Fibroblast of skin of left biceps (primary cell): ENCODE data around the gene KCTD16.

ENCODE experiments used
- DNase-seq, 2 experiments: peaks; one replicate each; pipeline ENCODE4 v3.0.0-alpha.2; 2013; ENCODE audit warnings: low read depth in 2 of 2

KCTD16 gene

DNA sequence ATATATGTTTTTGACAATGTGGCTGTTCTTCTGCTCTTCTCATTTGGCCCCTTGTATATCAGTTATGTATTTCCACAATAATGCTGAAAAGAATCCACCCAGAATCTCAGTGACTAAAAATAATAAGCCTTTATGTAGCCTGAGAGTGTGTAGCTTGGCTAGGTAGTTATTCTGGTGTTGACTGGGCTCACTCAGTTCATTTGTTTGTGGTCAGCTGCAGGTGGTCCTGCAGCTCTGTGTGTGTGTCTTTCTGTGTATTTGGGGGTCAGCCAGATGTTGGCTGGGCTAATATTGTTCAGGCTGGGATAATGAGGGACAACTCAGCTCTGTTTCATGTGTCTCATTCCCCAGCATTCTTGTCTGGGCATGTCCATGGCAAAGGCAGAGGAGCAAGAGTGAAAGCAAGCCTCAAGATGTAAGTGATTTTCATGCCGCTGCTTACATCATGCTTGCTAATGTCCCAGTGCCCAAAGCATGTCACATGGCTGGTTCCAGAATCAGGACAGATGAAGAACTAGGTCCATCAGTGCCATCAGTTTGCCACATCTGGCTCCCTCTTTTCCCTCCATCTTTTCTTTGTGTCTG is 162.8 kb downstream of the KCTD16 start:
- no peak for DNase-seq

DNA sequence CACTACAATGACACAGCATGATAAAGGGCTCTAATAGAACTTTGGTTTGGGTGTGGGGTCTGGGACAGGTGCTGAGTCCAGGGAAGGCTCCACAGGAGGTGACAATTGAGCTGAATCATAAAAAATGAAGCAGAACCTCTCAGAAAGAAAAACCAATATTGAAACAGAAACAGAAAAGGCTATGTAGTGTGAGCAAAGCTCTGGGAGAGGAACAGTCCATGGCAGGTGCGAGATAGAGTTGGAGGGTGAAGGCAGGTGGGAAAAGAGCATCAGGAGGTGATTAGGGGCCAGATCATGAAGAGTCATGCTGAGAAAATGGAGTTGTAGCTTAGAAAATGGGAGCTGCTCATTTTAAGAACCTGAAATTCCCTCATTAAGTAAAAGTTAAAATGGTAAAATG is 164.9 kb downstream of the KCTD16 start:
- no peak for DNase-seq

DNA sequence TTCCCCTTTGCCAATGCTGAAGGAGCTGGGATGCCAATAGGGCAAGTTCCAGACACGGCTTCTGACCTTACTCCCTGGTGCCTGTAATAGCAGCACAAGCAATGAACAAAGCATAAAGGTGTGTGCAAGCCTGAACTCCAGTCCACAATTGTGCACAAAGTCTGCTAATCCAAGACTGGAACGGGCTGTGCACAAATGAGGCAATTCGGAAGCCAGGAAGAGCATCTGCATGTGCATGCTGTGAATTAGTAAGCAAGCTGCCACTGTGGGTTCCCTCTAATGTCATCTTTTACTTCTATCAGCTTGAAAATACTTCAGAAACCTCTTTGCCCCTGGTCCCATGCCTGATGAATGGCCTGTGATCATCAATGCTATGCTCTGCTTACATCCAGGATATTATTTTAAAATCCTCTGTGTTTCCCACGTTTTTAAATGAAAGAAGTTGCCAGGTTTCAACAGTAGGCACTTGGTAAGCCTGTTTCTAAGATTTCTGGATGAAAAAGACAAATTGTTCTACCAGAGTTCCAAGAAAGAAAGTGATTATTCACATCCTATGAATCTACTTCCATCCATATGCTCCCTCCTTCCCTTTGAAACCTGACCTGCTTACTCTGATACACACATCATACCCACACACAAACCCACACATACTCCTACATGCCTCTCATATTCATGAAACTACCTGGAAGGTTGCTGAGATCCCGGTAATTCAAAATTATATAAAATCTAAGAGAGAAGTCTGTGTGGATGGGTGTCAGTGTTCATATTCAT is 165.7 kb downstream of the KCTD16 start:
- DNase-seq, result no peak

DNA sequence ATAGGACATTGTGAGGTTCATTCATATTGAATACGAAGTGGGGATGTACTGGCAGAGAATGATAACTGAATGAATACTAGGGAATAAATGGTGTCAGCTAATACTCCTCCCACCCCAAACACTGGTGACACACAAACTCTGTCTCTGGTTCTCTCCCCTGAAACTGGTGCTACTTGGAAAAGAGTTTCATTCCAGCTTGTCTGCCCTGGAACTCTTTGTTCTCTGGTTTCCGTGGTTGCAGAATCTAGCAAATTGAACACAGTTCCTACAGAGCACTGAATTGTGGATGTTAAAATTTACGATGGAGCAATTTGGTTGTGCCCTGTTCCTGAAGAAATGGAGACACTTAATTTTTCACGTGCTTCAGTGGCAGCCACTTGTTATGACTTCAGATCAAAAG is 181.7 kb downstream of the KCTD16 start:
- no peak for DNase-seq

DNA sequence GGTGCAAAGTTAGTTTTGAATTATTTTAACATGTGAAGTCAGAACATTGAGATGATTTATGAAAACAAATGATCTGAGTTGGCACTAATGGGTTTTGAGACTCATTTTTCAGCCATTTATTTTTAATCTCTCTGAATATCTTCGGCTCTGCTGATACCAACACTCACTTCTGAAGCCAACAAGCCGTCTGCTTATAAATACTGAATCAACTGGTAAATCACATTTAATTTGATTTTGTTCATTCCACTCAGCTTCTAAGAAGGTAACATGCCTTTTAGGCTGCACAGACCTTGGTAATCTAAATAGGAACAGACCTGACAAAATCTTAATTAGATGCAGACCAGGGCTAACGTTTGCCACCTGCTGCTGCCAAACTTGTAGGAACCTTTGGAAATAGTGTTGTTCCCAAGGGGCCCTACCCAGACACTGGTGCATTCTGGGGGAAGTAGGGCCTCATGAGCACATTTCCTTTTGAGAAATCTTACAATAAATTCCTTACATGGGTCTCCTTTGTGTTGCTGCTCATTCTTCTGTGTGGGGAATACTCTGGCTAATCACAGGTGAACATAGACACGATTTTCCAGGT is 182.2 kb downstream of the KCTD16 start:
- DNase-seq, result no peak

DNA sequence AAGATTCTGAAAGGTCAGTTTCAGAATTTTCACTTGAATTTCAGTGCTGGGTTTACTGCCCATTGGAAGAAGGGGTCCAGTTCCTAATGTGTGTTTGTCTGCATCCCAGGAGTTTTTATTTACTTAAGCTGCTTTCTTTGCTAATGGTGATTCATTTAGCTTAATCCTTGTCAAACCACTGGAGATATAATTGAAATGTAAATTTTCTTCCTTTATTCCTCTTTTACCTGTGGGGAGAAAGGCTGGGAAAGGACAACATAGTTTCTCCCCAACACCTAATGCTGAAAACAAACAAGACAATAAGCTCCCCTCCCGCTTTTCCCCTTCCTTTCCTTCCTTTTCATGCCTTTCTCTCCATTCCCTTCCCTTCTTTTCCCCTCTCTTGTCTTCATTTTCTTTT is 185.8 kb downstream of the KCTD16 start:
- no peak for DNase-seq

DNA sequence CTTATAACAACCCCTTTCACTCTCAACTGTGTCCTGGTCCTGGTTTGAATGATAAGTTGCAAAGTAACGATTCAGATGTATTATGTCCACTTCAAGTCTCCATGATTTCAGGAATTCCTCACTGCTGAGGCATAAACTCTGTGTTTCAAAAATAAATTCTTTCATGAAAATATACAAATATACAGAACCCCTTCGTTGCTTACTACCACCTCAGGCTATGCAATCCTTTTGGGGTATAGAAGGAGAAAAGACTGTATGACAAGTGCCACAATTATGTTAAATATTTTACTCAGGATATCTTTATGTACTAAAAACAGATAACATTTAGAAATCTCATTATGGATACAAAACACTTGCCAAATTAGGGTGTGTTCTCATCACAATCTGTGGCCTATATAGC is 190.7 kb downstream of the KCTD16 start:
- no peak for DNase-seq

DNA sequence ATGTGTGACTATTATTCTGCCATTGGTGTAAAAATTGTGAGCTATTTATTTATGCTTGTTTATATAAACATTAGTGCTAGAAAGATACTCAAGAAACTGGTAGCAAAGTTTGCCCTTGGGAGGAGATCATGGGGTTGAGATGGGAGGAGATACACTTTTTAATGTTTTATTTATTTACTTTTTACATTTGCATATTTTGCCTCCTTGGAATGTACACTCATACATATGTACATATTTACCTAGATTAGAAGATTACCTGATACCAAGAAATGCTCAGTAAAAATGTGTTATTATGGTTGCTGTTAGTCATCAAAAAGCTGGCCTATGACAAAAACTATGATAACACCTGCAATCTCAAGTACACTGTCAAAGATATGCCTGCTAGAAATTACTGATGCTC is 195.2 kb downstream of the KCTD16 start:
- DNase-seq, result no peak

DNA sequence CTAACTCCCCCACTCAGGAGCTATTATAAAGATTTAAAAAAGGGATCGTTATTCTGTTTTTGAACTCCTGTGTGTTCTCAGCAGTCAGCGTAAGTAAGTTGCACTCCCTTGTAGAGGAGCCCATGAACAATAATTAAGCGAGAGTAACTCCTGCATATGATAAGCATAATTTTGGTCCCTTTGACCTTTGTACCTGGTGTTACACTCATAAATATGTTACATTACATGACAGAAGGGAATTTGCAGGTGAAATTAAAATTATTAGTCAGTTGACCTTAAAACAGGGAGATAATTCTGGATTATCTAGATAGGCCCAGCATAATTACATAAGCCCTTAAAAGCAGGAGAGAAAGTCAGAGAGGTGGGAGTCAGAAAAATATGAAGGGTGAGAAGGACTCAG is 197.3 kb downstream of the KCTD16 start:
- no peak for DNase-seq

DNA sequence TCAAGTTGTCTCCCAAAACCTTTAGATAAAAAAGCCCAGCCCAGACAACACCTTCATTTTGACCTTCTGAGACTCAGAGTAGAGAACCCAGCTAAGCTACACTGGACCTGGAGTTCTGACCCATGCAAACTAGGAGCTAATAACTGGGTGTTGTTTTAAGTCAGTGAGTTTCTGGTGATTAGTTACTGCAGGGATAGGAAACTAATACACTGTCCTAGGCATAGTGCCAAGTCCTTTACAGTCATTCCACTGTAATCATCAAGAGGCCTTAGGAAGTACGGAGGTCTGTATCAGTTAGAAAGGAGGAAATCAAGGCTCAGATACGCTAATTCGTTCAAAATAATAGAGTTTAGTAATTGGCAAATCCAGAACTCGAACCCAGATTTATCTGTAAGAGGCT is 197.9 kb downstream of the KCTD16 start:
- no peak for DNase-seq

DNA sequence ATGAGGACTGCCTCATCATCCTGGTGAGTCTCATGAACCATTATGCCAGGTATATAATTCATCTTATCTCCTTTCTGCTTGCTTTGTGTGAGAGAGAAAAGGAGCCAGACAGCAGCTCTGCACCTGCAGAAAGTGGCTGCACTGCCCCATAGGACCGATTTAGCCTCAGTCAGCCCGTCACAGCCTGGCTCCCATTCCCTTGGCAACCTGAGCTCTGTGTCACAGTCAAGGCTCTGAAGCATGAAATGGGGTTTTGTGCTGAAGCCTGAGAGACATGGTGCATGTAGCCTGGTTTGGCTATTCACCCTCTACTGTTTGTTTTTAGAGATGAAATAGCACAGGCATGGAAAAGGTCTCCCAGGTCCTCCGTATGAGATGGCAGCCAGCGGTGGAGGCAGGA is 198.3 kb downstream of the KCTD16 start:
- DNase-seq, result no peak

DNA sequence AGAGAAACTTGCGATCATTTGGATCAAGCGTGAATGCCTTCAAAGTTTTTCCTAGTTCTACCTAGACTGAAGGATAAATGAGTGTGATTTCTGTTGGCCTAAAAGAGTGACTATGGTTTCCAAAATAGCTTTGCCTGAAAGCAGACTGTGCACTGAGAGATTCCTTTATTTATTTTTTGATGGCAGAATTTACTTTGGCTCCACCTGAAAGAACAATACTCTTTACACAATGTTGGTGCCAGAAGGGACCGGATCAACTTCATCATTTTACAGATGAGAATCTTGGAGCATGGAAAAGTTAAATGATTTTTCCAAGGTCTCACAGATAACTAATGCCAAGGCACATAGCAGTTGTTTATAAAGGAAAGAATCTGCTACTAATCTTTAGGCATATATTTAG is 199.6 kb downstream of the KCTD16 start:
- DNase-seq, result no peak

DNA sequence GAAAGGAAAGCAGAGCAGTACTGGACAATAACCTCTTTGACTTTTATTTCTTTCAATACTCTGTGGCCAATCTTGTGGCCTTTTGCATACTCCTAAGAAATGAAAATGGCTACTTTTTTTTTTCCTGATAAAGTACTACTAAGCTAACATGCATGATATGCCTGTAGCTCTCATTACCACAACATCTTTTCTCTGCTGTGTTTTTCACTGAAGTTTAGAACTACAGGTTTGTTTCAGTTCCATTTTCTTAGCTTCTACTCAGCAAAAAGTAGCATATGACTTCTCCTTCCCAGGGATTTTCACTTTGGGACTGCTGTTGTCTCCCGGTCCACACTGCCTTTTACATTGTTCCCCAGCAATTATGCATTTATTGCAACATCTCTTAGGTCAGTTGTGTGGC is 204.0 kb downstream of the KCTD16 start:
- DNase-seq, result no peak

DNA sequence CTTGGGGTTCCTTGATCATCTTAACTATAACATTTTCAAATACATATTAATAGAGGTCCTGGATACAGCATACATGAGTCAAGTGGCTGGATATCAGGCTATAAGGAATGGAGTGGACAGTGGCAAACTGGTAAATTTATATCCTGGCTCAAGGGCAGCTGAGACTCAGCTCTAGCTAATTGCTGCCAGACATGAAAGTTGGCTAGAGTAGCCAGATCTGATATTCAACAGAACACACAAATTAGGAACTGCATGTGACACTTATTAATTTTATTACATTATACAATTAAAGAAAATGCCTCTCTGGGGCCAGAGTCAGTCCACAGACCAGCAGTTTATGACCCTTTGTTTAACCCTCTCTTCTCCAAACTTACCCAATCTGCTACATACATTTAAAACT is 206.5 kb downstream of the KCTD16 start:
- no peak for DNase-seq

DNA sequence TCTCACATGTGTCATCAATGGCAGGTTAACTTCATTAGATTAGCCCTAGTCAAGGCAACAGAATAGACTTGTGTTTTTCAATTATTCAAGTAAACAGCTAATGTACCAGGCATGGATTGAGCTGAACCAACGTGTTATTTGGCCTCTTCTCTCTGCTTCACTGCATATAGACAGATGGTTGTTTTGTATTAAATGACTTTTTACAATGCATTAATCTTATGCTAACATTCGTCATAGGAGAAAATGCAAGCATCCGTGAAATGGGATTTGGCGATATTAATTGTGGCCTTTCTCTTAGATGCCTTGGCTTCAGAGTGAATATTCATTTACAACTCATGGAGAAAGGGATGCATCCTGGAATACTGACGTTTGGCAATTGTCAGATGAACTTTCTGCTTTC is 208.0 kb downstream of the KCTD16 start:
- no peak for DNase-seq

DNA sequence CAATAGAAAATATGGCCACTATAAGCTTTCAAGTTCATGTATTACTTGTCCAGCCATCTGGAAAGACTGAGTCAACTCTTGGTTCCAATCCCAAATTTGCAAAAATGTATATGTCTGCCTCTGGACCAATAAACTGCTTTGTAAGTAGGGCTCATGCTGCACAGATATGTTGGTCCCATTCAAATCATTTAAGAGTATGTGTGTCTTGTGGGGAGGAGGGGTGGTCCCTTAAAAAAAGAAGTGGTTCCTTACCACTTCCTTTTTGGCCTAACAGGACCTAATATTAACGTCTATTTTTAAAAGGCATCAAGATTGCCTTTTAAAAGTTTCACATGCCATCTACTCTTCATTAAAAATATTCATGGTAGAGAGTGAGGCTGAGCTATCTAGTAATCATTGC is 214.9 kb downstream of the KCTD16 start:
- no peak for DNase-seq

DNA sequence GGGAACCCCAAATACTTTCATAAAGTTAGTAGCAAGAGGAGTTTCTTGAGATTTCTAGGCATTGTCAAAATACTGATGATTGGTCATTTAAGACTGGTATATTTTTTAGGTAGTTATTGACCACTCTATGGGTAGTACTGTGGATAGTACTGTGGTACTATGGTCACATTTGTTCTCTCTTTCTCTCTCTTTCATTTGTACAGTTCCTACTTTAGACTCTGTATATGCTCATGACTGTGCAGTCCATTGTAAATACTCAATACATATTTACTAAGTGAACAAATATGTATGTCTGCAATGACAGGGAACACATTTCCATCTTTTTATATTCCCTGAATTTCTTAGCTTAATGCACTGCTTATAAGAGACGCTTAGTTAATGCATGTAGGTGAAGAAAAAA is 215.6 kb downstream of the KCTD16 start:
- no peak for DNase-seq

DNA sequence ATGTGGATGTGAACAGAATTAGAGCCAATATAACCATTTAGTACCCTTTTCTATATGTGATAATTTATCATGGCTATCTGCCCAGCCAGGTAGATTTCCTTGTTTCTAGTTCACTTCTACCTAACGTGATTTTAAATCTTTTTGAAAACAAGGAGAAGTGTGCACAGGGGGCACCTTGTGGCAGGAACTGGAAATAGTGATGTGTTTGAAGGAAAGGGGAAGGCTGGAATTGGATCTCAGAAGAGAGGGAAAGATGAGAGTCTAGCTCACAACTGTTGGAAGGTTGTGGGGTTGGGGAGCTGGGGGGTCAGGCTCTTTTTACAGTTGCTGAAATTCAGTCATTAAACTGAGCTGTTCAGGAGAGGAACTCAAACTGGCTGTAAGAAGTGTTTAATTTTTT is 219.5 kb downstream of the KCTD16 start:
- no peak for DNase-seq

DNA sequence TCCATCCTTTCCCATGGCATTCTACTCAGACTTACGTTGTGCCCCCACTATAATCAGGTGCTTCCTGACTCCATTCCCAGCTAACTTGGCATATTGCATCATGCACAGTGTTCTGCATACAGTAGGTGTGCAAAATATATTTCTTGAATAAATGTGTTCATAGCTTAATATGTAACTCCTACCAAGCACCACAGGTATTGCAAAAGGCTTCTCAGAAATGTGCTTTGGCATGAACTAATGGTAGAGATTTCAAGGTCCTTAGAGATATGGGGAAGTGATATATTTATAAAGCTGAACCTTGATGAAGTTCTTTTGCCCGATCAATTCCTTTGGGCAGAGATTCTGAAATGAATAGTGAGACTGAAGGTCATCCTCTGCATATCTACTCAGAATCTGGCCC is 220.4 kb downstream of the KCTD16 start:
- DNase-seq, result no peak

DNA sequence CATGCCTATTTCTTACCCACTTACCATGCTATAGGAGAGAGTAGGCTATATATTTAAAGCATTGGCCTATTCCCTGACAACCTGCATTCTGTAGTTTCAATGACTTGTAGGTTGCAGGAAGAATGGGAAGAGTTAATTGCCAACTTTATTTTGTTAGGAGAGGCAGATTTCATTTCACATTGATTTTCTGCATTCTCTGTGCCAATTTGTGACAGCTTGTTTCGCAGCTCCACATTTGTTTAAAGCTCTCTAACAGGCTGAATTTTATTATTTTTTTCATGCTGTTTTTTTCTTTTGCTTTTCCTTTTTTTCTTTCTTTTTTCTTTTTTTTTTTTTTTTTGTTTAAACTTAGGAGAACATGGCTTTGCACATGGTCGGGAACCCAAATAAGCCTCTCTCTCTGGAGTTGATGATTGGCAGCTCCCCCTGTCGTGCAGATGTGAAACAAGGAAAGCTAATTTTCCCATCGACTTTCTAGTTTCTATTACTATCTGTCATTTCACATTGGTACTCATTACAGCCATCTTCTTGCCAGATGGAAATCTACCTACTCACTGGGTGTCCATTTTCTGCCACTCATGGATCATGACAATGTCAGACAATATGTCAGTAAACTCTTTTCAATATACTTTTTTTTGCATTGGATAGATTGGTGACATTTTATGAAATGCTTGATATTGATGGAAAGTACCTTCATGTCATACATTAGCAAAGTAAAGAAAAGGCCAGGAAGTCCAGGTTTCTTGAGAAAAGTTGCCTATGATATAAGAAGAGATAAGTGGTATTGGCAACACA is 223.2 kb downstream of the KCTD16 start:
- DNase-seq, result no peak

DNA sequence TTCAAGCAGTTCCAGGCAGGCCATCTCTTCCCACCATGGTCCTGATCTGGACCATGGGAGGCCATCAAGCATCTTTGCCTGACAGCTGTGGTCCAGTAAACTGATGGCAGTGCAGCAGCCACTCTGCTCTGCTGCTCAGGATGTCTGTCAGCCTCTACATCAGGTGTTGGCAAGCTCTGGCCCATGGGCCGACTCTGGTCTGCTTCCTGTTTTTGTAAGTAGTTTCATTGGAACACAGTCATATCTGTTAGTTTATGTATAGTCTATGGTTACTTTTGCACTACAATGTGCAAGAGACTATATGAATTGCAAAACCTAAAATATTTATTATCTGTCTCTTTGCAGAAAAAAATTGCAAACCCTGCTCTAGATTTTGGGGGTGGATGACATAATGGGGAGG is 225.0 kb downstream of the KCTD16 start:
- DNase-seq, result no peak

DNA sequence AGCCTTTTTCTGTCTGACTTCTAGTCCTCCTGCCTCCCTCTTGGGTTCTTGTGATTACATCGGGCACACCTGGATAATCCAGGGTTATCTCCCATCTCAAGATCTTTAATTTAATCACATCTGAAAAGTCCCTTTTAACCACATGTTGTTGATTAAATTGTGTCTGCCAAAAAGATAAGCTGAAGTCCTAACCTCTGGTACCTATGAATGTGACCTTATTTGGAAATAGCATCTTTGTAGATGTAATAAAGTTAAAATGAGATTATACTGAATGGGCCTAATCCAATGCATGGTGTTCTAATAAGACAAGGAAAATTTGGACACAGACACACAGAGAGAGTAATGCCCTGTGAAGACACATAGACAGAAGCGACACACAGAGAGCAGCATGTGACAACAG is 232.4 kb downstream of the KCTD16 start:
- DNase-seq, result no peak
